H1 (cell line): ENCODE measurements around the gene INPPL1. TPM values are rescaled to one million over a fixed set of nuclear protein-coding genes. Genes with fewer than 3 reads are reported as not detected.

Source experiments
- JUND ChIP-seq: IDR thresholded peaks from 2 replicates; pipeline ENCODE4 v1.6.1; 2011; ENCODE audit warnings: mild to moderate bottlenecking, improper control_type of control experiment, low read length
- ZNF274 ChIP-seq: IDR thresholded peaks from 2 replicates; pipeline ENCODE4 v1.7.0; 2012; ENCODE audit warnings: low read length, borderline replicate concordance; ENCODE audit errors: extremely low read depth
- polyA plus RNA-seq, 7 experiments: library from polyadenylated mRNA; depleted of rRNA in 3 of 7; stranded (reverse) in 5 of 7; unstranded in 2 of 7; fragments of >200 nt in 5 of 7; fragments of 200-250 nt in 2 of 7; gene quantifications; 1 replicate in 5 of 7; 2 replicates in 1 of 7; 4 replicates in 1 of 7; pipeline versions ENCODE4 v1.2.1 to v1.2.3, GENCODE V29; 2011 to 2013; ENCODE audit warnings: missing spikeins in 2 of 7, mixed read lengths in 2 of 7
- total RNA-seq: library from RNA; stranded (reverse); fragmentation: NEBNext Ultra II Directional; extraction: Animal tissue kit (Norgen Biotek cat#: 25700); gene quantifications from 2 replicates; pipeline ENCODE4 v1.2.1, GENCODE V29; 2021

INPPL1 gene
- total and polyA plus RNA-seq, 2 of the 8 experiments (the other 6 are each of a cell fraction or from before 2014, with no cell fraction given) = 54.5 to 79.5 TPM

- TF ChIP-seq ZNF274 = no peak
- TF ChIP-seq JUND = no peak
Observed at GRCh38 chr11:72216638-72217037, 7.9 kb upstream of the INPPL1 start, which contains the start of gene FOLR2 (continued).
